H1 (cell line): Measurements from ENCODE around the gene SV2B. TPM values are rescaled to one million over a fixed set of nuclear protein-coding genes. Genes with fewer than 3 reads are reported as not detected.

ENCODE experiments used
- CTCF ChIA-PET: fragments of 300-600 bp; sonication (Branson Sonifier 250); formaldehyde crosslinking; loops from one replicate; lab custom pipeline; 2021; ENCODE audit not compliant: partially characterized antibody; lab: Charles Lee
- POLR2A ChIA-PET: fragments of 300-600 bp; sonication (Branson Sonifier 250); formaldehyde crosslinking; loops from one replicate; lab custom pipeline; 2021; ENCODE audit warnings: inconsistent platforms; ENCODE audit not compliant: partially characterized antibody; lab: Charles Lee
- DNase-seq, 2 experiments: peaks; one replicate each; pipeline versions ENCODE4 v3.0.0 to v3.0.0-alpha.2; 2010 to 2022; ENCODE audit warnings: low spot score in 2 of 2, low read depth in 1 of 2, mixed read lengths in 1 of 2
- FAIRE-seq: peaks from 2 replicates; lab custom pipeline; 2011; peaks lifted over from hg19 to GRCh38; lab: Jason Lieb, UNC
- H2AFZ ChIP-seq: 2 replicates; pipeline ENCODE4 v1.8.1; 2012; ENCODE audit warnings: low read length, inconsistent platforms
- H2AK5ac ChIP-seq: 2 replicates; pipeline ENCODE4 v1.6.1; 2013; ENCODE audit warnings: low read depth, low read length
- H2BK120ac ChIP-seq: replicated peaks from 2 replicates; pipeline ENCODE3; 2013; ENCODE audit warnings: low read depth, low read length, inconsistent platforms
- H2BK12ac ChIP-seq: 2 replicates; pipeline ENCODE4 v1.6.1; 2013; ENCODE audit warnings: low read depth, low read length
- H2BK15ac ChIP-seq: 2 replicates; pipeline ENCODE4 v1.6.1; 2013; ENCODE audit warnings: low read length
- H2BK20ac ChIP-seq: 2 replicates; pipeline ENCODE4 v1.6.1; 2013; ENCODE audit warnings: low read length
- H2BK5ac ChIP-seq: 2 replicates; pipeline ENCODE4 v1.6.1; 2013; ENCODE audit warnings: low read depth, low read length
- H3K14ac ChIP-seq: 2 replicates; pipeline ENCODE4 v1.6.1; 2013; ENCODE audit warnings: inconsistent platforms; ENCODE audit not compliant: insufficient read length
- H3K18ac ChIP-seq: 2 replicates; pipeline ENCODE4 v1.6.1; 2013; ENCODE audit warnings: low read length; ENCODE audit errors: extremely low read depth
- H3K23ac ChIP-seq: 2 replicates; pipeline ENCODE4 v1.6.1; 2013; ENCODE audit warnings: inconsistent platforms; ENCODE audit not compliant: insufficient read length
- H3K23me2 ChIP-seq: 2 replicates; pipeline ENCODE4 v1.6.1; 2013; ENCODE audit warnings: low read depth, low read length
- H3K27ac ChIP-seq: 2 replicates; pipeline ENCODE4 v1.6.1; 2011; ENCODE audit warnings: low read depth, low read length, inconsistent platforms
- H3K27me3 ChIP-seq, 4 experiments: replicated peaks in 1 of 4; 1 replicate in 1 of 4; 2 replicates in 3 of 4; pipeline versions ENCODE4 v1.6.1 to v1.8.1; 2011 to 2013; ENCODE audit warnings: low read length in 3 of 4, mild to moderate bottlenecking in 3 of 4, inconsistent platforms in 2 of 4, mixed read lengths in 2 of 4, moderate library complexity in 1 of 4; ENCODE audit not compliant: control insufficient read depth in 3 of 4, insufficient read depth in 3 of 4; ENCODE audit errors: extremely low read depth in 1 of 4
- H3K36me3 ChIP-seq, 4 experiments: 2 replicates each; pipeline versions ENCODE4 v1.6.1 to v1.8.1; 2011 to 2013; ENCODE audit warnings: mild to moderate bottlenecking in 4 of 4, low read length in 3 of 4, moderate library complexity in 2 of 4, control low read depth in 1 of 4, inconsistent platforms in 1 of 4; ENCODE audit not compliant: insufficient read depth in 4 of 4, control insufficient read depth in 2 of 4
- H3K4ac ChIP-seq: replicated peaks from 2 replicates; pipeline ENCODE3; 2013; ENCODE audit warnings: low read length, low read depth, mixed read lengths, inconsistent platforms; ENCODE audit not compliant: insufficient read length
- H3K4me1 ChIP-seq, 4 experiments: replicated peaks in 1 of 4; 1 replicate in 1 of 4; 2 replicates in 3 of 4; pipeline versions ENCODE4 v1.6.1 to v1.8.1; 2011 to 2013; ENCODE audit warnings: low read length in 3 of 4, inconsistent platforms in 2 of 4, mixed read lengths in 1 of 4; ENCODE audit not compliant: insufficient read depth in 4 of 4, control insufficient read depth in 3 of 4
- H3K4me2 ChIP-seq, 2 experiments: 2 replicates each; pipeline versions ENCODE4 v1.6.1 to v1.8.1; 2011 to 2013; ENCODE audit warnings: low read depth in 2 of 2, low read length in 2 of 2, control low read depth in 1 of 2, inconsistent platforms in 1 of 2, mild to moderate bottlenecking in 1 of 2; ENCODE audit not compliant: insufficient read depth in 1 of 2
- H3K4me3 ChIP-seq, 4 experiments: fragments of 200-600, 300-600 bp in 1 of 4; sonication (generic), shearing (Covaris generic), sonication (Bioruptor Twin) in 1 of 4; 2 replicates each; pipeline versions ENCODE4 v1.5.1 to v1.8.1; 2011 to 2016; ENCODE audit warnings: low read length in 4 of 4, low read depth in 3 of 4, control low read depth in 2 of 4, inconsistent platforms in 2 of 4, mild to moderate bottlenecking in 2 of 4, mixed read lengths in 1 of 4, moderate library complexity in 1 of 4; ENCODE audit not compliant: insufficient read depth in 2 of 4; ENCODE audit errors: extremely low read depth in 1 of 4
- H3K56ac ChIP-seq: replicated peaks from 2 replicates; pipeline ENCODE3; 2013; ENCODE audit warnings: low read depth, mild to moderate bottlenecking, mixed read lengths, low read length, inconsistent platforms; ENCODE audit not compliant: insufficient read length
- H3K79me1 ChIP-seq: 2 replicates; pipeline ENCODE4 v1.6.1; 2013; ENCODE audit warnings: low read depth, low read length, control low read depth
- H3K79me2 ChIP-seq, 2 experiments: 2 replicates each; pipeline versions ENCODE4 v1.6.1 to v1.8.1; 2012 to 2013; ENCODE audit warnings: low read length in 2 of 2, mild to moderate bottlenecking in 2 of 2, inconsistent platforms in 1 of 2; ENCODE audit not compliant: insufficient read depth in 2 of 2, control insufficient read depth in 1 of 2
- H3K9ac ChIP-seq, 4 experiments: replicated peaks in 1 of 4; 1 replicate in 1 of 4; 2 replicates in 3 of 4; pipeline versions ENCODE4 v1.6.1 to v1.8.1; 2011 to 2013; ENCODE audit warnings: low read depth in 3 of 4, low read length in 3 of 4, control low read depth in 2 of 4, mild to moderate bottlenecking in 2 of 4, moderate library complexity in 2 of 4, inconsistent platforms in 1 of 4; ENCODE audit errors: extremely low read depth in 1 of 4
- H3K9me3 ChIP-seq, 2 experiments: 2 replicates each; pipeline versions ENCODE4 v1.6.1 to v1.8.1; 2012 to 2013; ENCODE audit warnings: mild to moderate bottlenecking in 2 of 2, moderate library complexity in 2 of 2, control low read depth in 1 of 2, inconsistent platforms in 1 of 2, low read depth in 1 of 2, low read length in 1 of 2, mixed read lengths in 1 of 2; ENCODE audit not compliant: insufficient read depth in 2 of 2
- H4K20me1 ChIP-seq, 2 experiments: replicated peaks in 1 of 2; 2 replicates each; pipeline versions ENCODE3 to v1.8.1; 2011 to 2013; ENCODE audit warnings: inconsistent platforms in 2 of 2, low read length in 2 of 2, mild to moderate bottlenecking in 1 of 2; ENCODE audit not compliant: insufficient read depth in 2 of 2, control insufficient read depth in 1 of 2
- H4K5ac ChIP-seq: 2 replicates; pipeline ENCODE4 v1.6.1; 2013; ENCODE audit warnings: low read length, low read depth, mixed read lengths, inconsistent platforms; ENCODE audit not compliant: insufficient read length
- H4K8ac ChIP-seq: 2 replicates; pipeline ENCODE4 v1.8.0; 2013; ENCODE audit warnings: mild to moderate bottlenecking, moderate library complexity, low read length, inconsistent platforms; ENCODE audit not compliant: insufficient read depth; ENCODE audit errors: extremely low read depth
- H4K91ac ChIP-seq: replicated peaks from 2 replicates; pipeline ENCODE3; 2013; ENCODE audit warnings: low read length, mixed read lengths, inconsistent platforms; ENCODE audit not compliant: insufficient read length
- ASH2L ChIP-seq: fragments of 200-600, 300-600 bp; sonication (generic); IDR thresholded peaks from one replicate; pipeline ENCODE4 v1.7.1; 2017; ENCODE audit warnings: low read length
- BRCA1 ChIP-seq: IDR thresholded peaks from 2 replicates; pipeline ENCODE4 v1.6.1; 2012; ENCODE audit warnings: low read depth, low read length, improper control_type of control experiment
- CEBPB ChIP-seq: IDR thresholded peaks from 2 replicates; pipeline ENCODE4 v1.6.1; 2012; ENCODE audit warnings: low read depth, low read length
- CHD1 ChIP-seq: IDR thresholded peaks from 2 replicates; pipeline ENCODE4 v1.6.1; 2012; ENCODE audit warnings: low read depth, low read length, improper control_type of control experiment
- CTBP2 ChIP-seq: IDR thresholded peaks from 2 replicates; pipeline ENCODE4 v1.7.0; 2011; ENCODE audit warnings: borderline replicate concordance, mild to moderate bottlenecking, moderate library complexity, mixed read lengths, low read length; ENCODE audit not compliant: insufficient read depth, insufficient read length
- HDAC2 ChIP-seq, 2 experiments: fragments of 300-600 bp in 1 of 2; sonication (generic) in 1 of 2; IDR thresholded peaks; 2 replicates each; pipeline ENCODE4 v1.6.1; 2011 to 2012; ENCODE audit warnings: low read depth in 2 of 2, low read length in 2 of 2, mild to moderate bottlenecking in 2 of 2, moderate library complexity in 2 of 2, borderline replicate concordance in 1 of 2, inconsistent platforms in 1 of 2
- JUND ChIP-seq: IDR thresholded peaks from 2 replicates; pipeline ENCODE4 v1.6.1; 2011; ENCODE audit warnings: mild to moderate bottlenecking, improper control_type of control experiment, low read length
- PHF8 ChIP-seq: fragments of 200-600 bp; sonication (generic); conservative IDR thresholded peaks from 2 replicates; pipeline ENCODE4 v1.7.1; 2012; ENCODE audit warnings: low read depth, mild to moderate bottlenecking, inconsistent platforms, low read length, moderate library complexity
- RAD21 ChIP-seq, 2 experiments: IDR thresholded peaks in 1 of 2; conservative IDR thresholded peaks in 1 of 2; 2 replicates each; pipeline ENCODE4 v1.6.1; 2011; ENCODE audit warnings: low read depth in 2 of 2, low read length in 2 of 2, improper control_type of control experiment in 1 of 2, inconsistent platforms in 1 of 2, mild to moderate bottlenecking in 1 of 2, moderate library complexity in 1 of 2
- SIN3A ChIP-seq, 2 experiments: IDR thresholded peaks in 1 of 2; conservative IDR thresholded peaks in 1 of 2; 2 replicates each; pipeline ENCODE4 v1.6.1; 2011 to 2012; ENCODE audit warnings: low read length in 2 of 2, improper control_type of control experiment in 1 of 2, low read depth in 1 of 2, mild to moderate bottlenecking in 1 of 2
- SIX5 ChIP-seq: IDR thresholded peaks from 2 replicates; pipeline ENCODE4 v1.6.1; 2011; ENCODE audit warnings: mild to moderate bottlenecking, low read depth, low read length
- TAF7 ChIP-seq: optimal IDR thresholded peaks from 2 replicates; pipeline ENCODE3; 2011; ENCODE audit warnings: low read depth, mild to moderate bottlenecking, inconsistent platforms, low read length, moderate library complexity, borderline replicate concordance
- YY1 ChIP-seq: IDR thresholded peaks from 2 replicates; pipeline ENCODE4 v1.6.1; 2011; ENCODE audit warnings: low read depth, mild to moderate bottlenecking, low read length
- WGBS, 2 experiments: shearing (Covaris generic) in 1 of 2; methylation state at CpG; one replicate each; pipeline versions ENCODE4 v1.1.6 to v1.1.7; 2013 to 2015; ENCODE audit warnings: low lambda C conversion rate in 2 of 2, mixed read lengths in 2 of 2, inconsistent platforms in 1 of 2, low coverage in 1 of 2, missing lambda C conversion rate in 1 of 2; ENCODE audit not compliant: insufficient replicate concordance in 2 of 2, insufficient coverage in 1 of 2, insufficient read length in 1 of 2; ENCODE audit errors: extremely low coverage in 1 of 2, missing lambda C conversion rate in 1 of 2; 5-methylcytosine and 5-hydroxymethylcytosine counted together
- polyA plus RNA-seq, 7 experiments: library from polyadenylated mRNA; depleted of rRNA in 3 of 7; stranded (reverse) in 5 of 7; unstranded in 2 of 7; fragments of >200 nt in 5 of 7; fragments of 200-250 nt in 2 of 7; gene quantifications; 1 replicate in 5 of 7; 2 replicates in 1 of 7; 4 replicates in 1 of 7; pipeline versions ENCODE4 v1.2.1 to v1.2.3, GENCODE V29; 2011 to 2013; ENCODE audit warnings: missing spikeins in 2 of 7, mixed read lengths in 2 of 7
- total RNA-seq: library from RNA; stranded (reverse); fragmentation: NEBNext Ultra II Directional; extraction: Animal tissue kit (Norgen Biotek cat#: 25700); gene quantifications from 2 replicates; pipeline ENCODE4 v1.2.1, GENCODE V29; 2021

SV2B gene
- total and polyA plus RNA-seq, 2 of the 8 experiments (the other 6 are each of a cell fraction or from before 2014, with no cell fraction given), result 0.09 to 0.20 TPM

- H3K27me3 ChIP-seq, result no peaks in the 10 kb centered on the region
- no peak overlapping the region for H3K4me3 ChIP-seq
- no peak overlapping the region for H2AK5ac ChIP-seq
- no peaks in the 10 kb centered on the region for H4K20me1 ChIP-seq
- no peak overlapping the region for H3K23ac ChIP-seq
- H3K4ac ChIP-seq, result no peak overlapping the region
- ChIA-PET CTCF (interaction anchor here (1.0 to 7.8 kb wide), 2 partner anchors 15 to 197 kb away, joined by 3 to 78 read pairs; no protein-coding TSS in a partner anchor), POLR2A (no interaction called here)
- no peak overlapping the region for H3K18ac ChIP-seq
- no peaks in the 10 kb centered on the region for H3K9me3 ChIP-seq
- no peak overlapping the region for H2BK15ac ChIP-seq
- H3K79me1 ChIP-seq, result no peaks in the 10 kb centered on the region
- no peak overlapping the region for H3K27ac ChIP-seq
- H3K4me2 ChIP-seq, result no peak overlapping the region
- H4K5ac ChIP-seq, result no peak overlapping the region
- no peak overlapping the region for H3K14ac ChIP-seq
- no peaks in the 10 kb centered on the region for H3K4me1 ChIP-seq
- H4K91ac ChIP-seq, result no peak overlapping the region
- no peak overlapping the region for H3K9ac ChIP-seq
- no peak overlapping the region for H2BK120ac ChIP-seq
- H3K36me3 ChIP-seq, result no peaks in the 10 kb centered on the region
- DNase-seq (no peak), FAIRE-seq (no peak)
- H2AFZ ChIP-seq, result no peak overlapping the region
- no peak overlapping the region for H2BK5ac ChIP-seq
- H4K8ac ChIP-seq, result no peak overlapping the region
- 87% methylated on average over 2 of the region's 2 CpGs; no CpG with 5 or more reads in 1 of the 2 experiments for WGBS, 2 experiments
- H3K56ac ChIP-seq, result no peak overlapping the region
- no peaks in the 10 kb centered on the region; the same call in 1 of the 2 replicates for H3K23me2 ChIP-seq
- no peak overlapping the region for H2BK12ac ChIP-seq
- no peak overlapping the region for H2BK20ac ChIP-seq
- H3K79me2 ChIP-seq, result no peaks in the 10 kb centered on the region
- no peak for TF ChIP-seq SIX5
- TF ChIP-seq CTBP2, result no peak
- no peak for TF ChIP-seq TAF7
- no peak for TF ChIP-seq YY1
- no peak for TF ChIP-seq SIN3A (conservative IDR thresholded peaks at IDR 0.05 in 1 of 2, IDR thresholded peaks at IDR 0.05 in 1 of 2; ENCODE audit: low read depth in 1 of 2, low read length in 2 of 2)
- no peak for TF ChIP-seq ASH2L
- no peak for TF ChIP-seq CHD1
- TF ChIP-seq HDAC2 (IDR thresholded peaks at IDR 0.05; ENCODE audit: borderline replicate concordance in 1 of 2, low read depth in 2 of 2, low read length in 2 of 2), result no peak
- TF ChIP-seq BRCA1, result no peak
- no peak for TF ChIP-seq PHF8
- no peak for TF ChIP-seq RAD21 (IDR thresholded peaks at IDR 0.05 in 1 of 2, conservative IDR thresholded peaks at IDR 0.05 in 1 of 2; ENCODE audit: low read depth in 2 of 2, low read length in 2 of 2)
- TF ChIP-seq JUND, result no peak
- no peak for TF ChIP-seq CEBPB
These were observed 152.7 kb downstream of the SV2B start for GRCh38 chr15:91252756-91253155.
